Ovary (tissue), 3 donors: ENCODE measurements around the gene KL.

Experiments
- CTCF ChIP-seq, 3 donors: fragments of 450-650 bp in 2 of 3; fragments of 200-600 bp in 1 of 3; IDR thresholded peaks; one replicate each; pipeline versions ENCODE4 v1.5.1 to v1.8.0; 2016 to 2022; ENCODE audit warnings: antibody characterized with exemption in 3 of 3, mild to moderate bottlenecking in 1 of 3
- EP300 ChIP-seq: sonication (generic); formaldehyde crosslinking; IDR thresholded peaks from one replicate; pipeline ENCODE4 v1.6.1; 2017; ENCODE audit warnings: antibody characterized with exemption
- POLR2A ChIP-seq: fragments of 450-650 bp; IDR thresholded peaks from one replicate; pipeline ENCODE4 v1.6.1; 2017; ENCODE audit warnings: antibody characterized with exemption, mild to moderate bottlenecking, moderate library complexity
- donor health status: DM: no; HTN: no; CAD: no.

- TF ChIP-seq POLR2A (no peak), CTCF (IDR thresholded peaks at IDR 0.05) (no peak), EP300 (no peak)
Observed at GRCh38 chr13:33018886-33019285, 2.7 kb downstream of the KL start.
